SK-N-SH treated with all-trans-retinoic acid at 6 μM for 48 hours (cell line): ENCODE measurements around the gene RNPEPL1.

Experiments
- ATAC-seq: fragments of 200-7000 bp; cut with Tn5 transposase; 3 replicates; pipeline ENCODE4 v1.9.1; 2020; ENCODE audit warnings: mild to moderate bottlenecking, moderate library complexity
- BACH2 ChIP-seq: fragments of 250-450 bp; sonication (Bioruptor Pico); IDR thresholded peaks from 2 replicates; pipeline ENCODE4 v1.9.0; 2021; ENCODE audit warnings: mild to moderate bottlenecking, borderline replicate concordance
- CREB5 ChIP-seq: fragments of 250-450 bp; sonication (Bioruptor Pico); IDR thresholded peaks from 2 replicates; pipeline ENCODE4 v1.5.1; 2020; ENCODE audit warnings: low read depth, mild to moderate bottlenecking, moderate library complexity
- CSDC2 ChIP-seq: fragments of 250-450 bp; sonication (Bioruptor Pico); IDR thresholded peaks from 2 replicates; pipeline ENCODE4 v1.5.0; 2020; ENCODE audit warnings: mild to moderate bottlenecking, moderate library complexity
- CSRNP3 ChIP-seq: fragments of 250-450 bp; sonication (Bioruptor Pico); IDR thresholded peaks from 2 replicates; pipeline ENCODE4 v1.5.1; 2021; ENCODE audit warnings: mild to moderate bottlenecking, moderate library complexity
- ESRRG ChIP-seq: fragments of 250-450 bp; sonication (Bioruptor Pico); IDR thresholded peaks from 2 replicates; pipeline ENCODE4 v1.6.1; 2021; ENCODE audit warnings: mild to moderate bottlenecking
- GLIS3 ChIP-seq: fragments of 250-450 bp; sonication (Bioruptor Pico); IDR thresholded peaks from 2 replicates; pipeline ENCODE4 v1.5.0; 2020; ENCODE audit warnings: mild to moderate bottlenecking, moderate library complexity
- ISL1 ChIP-seq: fragments of 250-450 bp; sonication (Bioruptor Pico); IDR thresholded peaks from 2 replicates; pipeline ENCODE4 v2.1.2; 2022; ENCODE audit warnings: mild to moderate bottlenecking, moderate library complexity
- OSR1 ChIP-seq: fragments of 250-450 bp; sonication (Bioruptor Pico); IDR thresholded peaks from 2 replicates; pipeline ENCODE4 v1.8.0; 2022; ENCODE audit warnings: moderate library complexity, mild to moderate bottlenecking, inconsistent platforms
- PATZ1 ChIP-seq: fragments of 250-450 bp; sonication (Bioruptor Pico); IDR thresholded peaks from 2 replicates; pipeline ENCODE4 v1.8.0; 2020; ENCODE audit warnings: mild to moderate bottlenecking, moderate library complexity, borderline replicate concordance
- POU6F1 ChIP-seq: fragments of 250-450 bp; sonication (Bioruptor Pico); IDR thresholded peaks from 2 replicates; pipeline ENCODE4 v1.8.0; 2021; ENCODE audit warnings: low read depth, mild to moderate bottlenecking, moderate library complexity, borderline replicate concordance
- PPARA ChIP-seq: fragments of 250-450 bp; sonication (Bioruptor Pico); IDR thresholded peaks from 2 replicates; pipeline ENCODE4 v1.5.0; 2020; ENCODE audit warnings: mild to moderate bottlenecking, borderline replicate concordance
- RARB ChIP-seq: fragments of 250-450 bp; sonication (Bioruptor Pico); IDR thresholded peaks from 2 replicates; pipeline ENCODE4 v1.8.0; 2021; ENCODE audit warnings: mild to moderate bottlenecking, moderate library complexity
- SNAI2 ChIP-seq: fragments of 250-450 bp; sonication (Bioruptor Pico); IDR thresholded peaks from 2 replicates; pipeline ENCODE4 v1.5.0; 2020; ENCODE audit warnings: mild to moderate bottlenecking, moderate library complexity
- TCF4 ChIP-seq: fragments of 250-450 bp; sonication (Bioruptor Pico); IDR thresholded peaks from 2 replicates; pipeline ENCODE4 v1.8.0; 2021; ENCODE audit warnings: mild to moderate bottlenecking, moderate library complexity, borderline replicate concordance
- TOX ChIP-seq: fragments of 250-450 bp; sonication (Bioruptor Pico); IDR thresholded peaks from 2 replicates; pipeline ENCODE4 v1.8.0; 2021; ENCODE audit warnings: mild to moderate bottlenecking, moderate library complexity, borderline replicate concordance
- TSHZ2 ChIP-seq: fragments of 250-450 bp; sonication (Bioruptor Pico); IDR thresholded peaks from 2 replicates; pipeline ENCODE4 v1.5.0; 2020; ENCODE audit warnings: mild to moderate bottlenecking, moderate library complexity
- ZC3H10 ChIP-seq: fragments of 250-450 bp; sonication (Bioruptor Pico); IDR thresholded peaks from 2 replicates; pipeline ENCODE4 v1.5.1; 2021; ENCODE audit warnings: mild to moderate bottlenecking, moderate library complexity
- ZFP30 ChIP-seq: fragments of 450-650 bp; formaldehyde crosslinking; IDR thresholded peaks from 2 replicates; pipeline ENCODE4 v1.5.0; 2022; ENCODE audit warnings: mild to moderate bottlenecking, moderate library complexity
- ZNF70 ChIP-seq: fragments of 450-650 bp; formaldehyde crosslinking; IDR thresholded peaks from 2 replicates; pipeline ENCODE4 v1.5.0; 2020; ENCODE audit warnings: mild to moderate bottlenecking, moderate library complexity
- ZNF8 ChIP-seq: fragments of 450-650 bp; formaldehyde crosslinking; IDR thresholded peaks from 2 replicates; pipeline ENCODE4 v1.5.0; 2020; ENCODE audit warnings: mild to moderate bottlenecking, moderate library complexity

Gene RNPEPL1

GRCh38 chr2:240577281-240578109 lies 9.2 kb downstream of the RNPEPL1 start (continued):
- TF ChIP-seq ISL1 (CRISPR knock-in tag) (no peak), PPARA (no peak), PATZ1 (no peak), ZNF8 (CRISPR knock-in tag) (no peak), OSR1 (CRISPR knock-in tag) (no peak), ZNF70 (CRISPR knock-in tag) (no peak), TOX (CRISPR knock-in tag) (no peak), BACH2 (no peak), CSRNP3 (CRISPR knock-in tag) (no peak), ESRRG (CRISPR knock-in tag) (no peak), TCF4 (CRISPR knock-in tag) (no peak)

- no peak; the same call in 2 of the 3 replicates for ATAC-seq
- TF ChIP-seq CREB5 (CRISPR knock-in tag) (no peak), GLIS3 (CRISPR knock-in tag) (no peak), ISL1 (CRISPR knock-in tag) (no peak), ZC3H10 (CRISPR knock-in tag) (no peak), OSR1 (CRISPR knock-in tag) (no peak), TCF4 (CRISPR knock-in tag) (no peak), SNAI2 (no peak), TOX (CRISPR knock-in tag) (no peak), BACH2 (no peak)
Observed at GRCh38 chr2:240578110-240578450, 9.8 kb downstream of the RNPEPL1 start.

GRCh38 chr2:240578488-240578887 lies 10.2 kb downstream of the RNPEPL1 start:
- TF ChIP-seq BACH2 (no peak), ZFP30 (CRISPR knock-in tag) (no peak), CSRNP3 (CRISPR knock-in tag) (no peak), SNAI2 (no peak), PPARA (no peak), GLIS3 (CRISPR knock-in tag) (no peak), OSR1 (CRISPR knock-in tag) (no peak), POU6F1 (CRISPR knock-in tag) (no peak), TSHZ2 (CRISPR knock-in tag) (no peak), CSDC2 (no peak), ZNF70 (CRISPR knock-in tag) (no peak), ESRRG (CRISPR knock-in tag) (no peak), PATZ1 (no peak), ZNF8 (CRISPR knock-in tag) (no peak), ZC3H10 (CRISPR knock-in tag) (no peak), ISL1 (CRISPR knock-in tag) (no peak), RARB (no peak)
- ATAC-seq = no peak; the same call in 2 of the 3 replicates
